IMR-90 (cell line): ENCODE data around the gene CYB561A3. TPM values are rescaled to one million over a fixed set of nuclear protein-coding genes. Genes with fewer than 3 reads are reported as not detected.

Source experiments
- ATAC-seq: fragments of 200-7000 bp; cut with Tn5 transposase; 2 replicates; pipeline ENCODE4 v1.9.1; 2020; ENCODE audit warnings: low read depth, mild to moderate bottlenecking, moderate library complexity
- BruUV-seq: library from RNA; stranded (reverse); fragments of 400-500 nt; replicated peaks from 2 replicates; lab custom pipeline; 2021; lab: Mats Ljungman, UMichigan
- CTCF ChIA-PET: fragments of 300-600 bp; formaldehyde crosslinking; extraction: SDS; loops from one replicate; lab custom pipeline; 2021; ENCODE audit warnings: antibody characterized with exemption; lab: Yijun Ruan, JAX
- POLR2A ChIA-PET: fragments of 300-600 bp; sonication (Branson Sonifier 250); formaldehyde crosslinking; loops from one replicate; lab custom pipeline; 2022; ENCODE audit warnings: antibody characterized with exemption; ENCODE audit not compliant: unreplicated experiment; lab: Charles Lee
- DNase-seq: peaks from one replicate; pipeline ENCODE4 v3.0.0; 2013
- H2AFZ ChIP-seq: replicated peaks from 2 replicates; pipeline ENCODE3; 2013; ENCODE audit warnings: low read length, mild to moderate bottlenecking; ENCODE audit not compliant: poor library complexity
- H2AK5ac ChIP-seq: 2 replicates; pipeline ENCODE4 v1.6.1; 2013; ENCODE audit warnings: low read depth, low read length, inconsistent platforms
- H2AK9ac ChIP-seq: replicated peaks from 2 replicates; pipeline ENCODE3; 2013; ENCODE audit warnings: mild to moderate bottlenecking, low read depth, low read length, moderate library complexity; ENCODE audit not compliant: poor library complexity
- H2BK120ac ChIP-seq: 2 replicates; pipeline ENCODE4 v1.6.1; 2013; ENCODE audit warnings: low read depth, low read length, inconsistent platforms
- H2BK15ac ChIP-seq: 3 replicates; pipeline ENCODE4 v1.6.1; 2013; ENCODE audit warnings: low read depth, low read length, inconsistent platforms
- H2BK20ac ChIP-seq: 2 replicates; pipeline ENCODE4 v1.6.1; 2013; ENCODE audit warnings: low read depth, mild to moderate bottlenecking, inconsistent platforms, low read length, moderate library complexity
- H2BK5ac ChIP-seq: 2 replicates; pipeline ENCODE4 v1.6.1; 2013; ENCODE audit warnings: mild to moderate bottlenecking, low read depth, low read length, inconsistent platforms; ENCODE audit not compliant: poor library complexity, severe bottlenecking
- H3K14ac ChIP-seq: replicated peaks from 2 replicates; pipeline ENCODE4 v1.6.1; 2013; ENCODE audit warnings: low read depth, low read length, inconsistent platforms
- H3K18ac ChIP-seq: 2 replicates; pipeline ENCODE4 v1.6.1; 2013; ENCODE audit warnings: low read depth, low read length, control low read depth
- H3K23ac ChIP-seq: 2 replicates; pipeline ENCODE4 v1.6.1; 2013; ENCODE audit warnings: low read depth, low read length, inconsistent platforms
- H3K27ac ChIP-seq: 2 replicates; pipeline ENCODE4 v1.5.1; 2013; ENCODE audit warnings: mild to moderate bottlenecking, control low read depth, low read length; ENCODE audit not compliant: insufficient read depth
- H3K27me3 ChIP-seq: 2 replicates; pipeline ENCODE4 v1.6.1; 2013; ENCODE audit warnings: low read length; ENCODE audit not compliant: control insufficient read depth, insufficient read depth
- H3K36me3 ChIP-seq: 2 replicates; pipeline ENCODE4 v1.6.1; 2013; ENCODE audit warnings: low read length, mixed read lengths; ENCODE audit not compliant: control insufficient read depth, insufficient read depth
- H3K4ac ChIP-seq: 2 replicates; pipeline ENCODE4 v1.6.1; 2013; ENCODE audit warnings: low read depth, low read length, inconsistent platforms
- H3K4me1 ChIP-seq: 2 replicates; pipeline ENCODE4 v1.6.1; 2013; ENCODE audit warnings: low read length, mixed read lengths; ENCODE audit not compliant: control insufficient read depth, insufficient read depth
- H3K4me2 ChIP-seq: 2 replicates; pipeline ENCODE4 v1.6.1; 2013; ENCODE audit warnings: low read depth, mild to moderate bottlenecking, control low read depth, low read length, moderate library complexity
- H3K4me3 ChIP-seq: 2 replicates; pipeline ENCODE4 v1.5.1; 2013; ENCODE audit warnings: low read depth, mild to moderate bottlenecking, control low read depth, low read length, moderate library complexity; ENCODE audit not compliant: insufficient read depth
- H3K56ac ChIP-seq: 2 replicates; pipeline ENCODE4 v1.6.1; 2013; ENCODE audit warnings: low read length, inconsistent platforms; ENCODE audit not compliant: insufficient read depth; ENCODE audit errors: extremely low read depth
- H3K79me1 ChIP-seq, 2 experiments: 2 replicates each; pipeline ENCODE4 v1.6.1; 2013; ENCODE audit warnings: low read length in 2 of 2, inconsistent platforms in 1 of 2, low read depth in 1 of 2
- H3K9ac ChIP-seq: 2 replicates; pipeline ENCODE4 v1.6.1; 2013; ENCODE audit warnings: low read depth, low read length, control low read depth
- H3K9me1 ChIP-seq: 2 replicates; pipeline ENCODE4 v1.6.1; 2013; ENCODE audit warnings: low read length, inconsistent platforms; ENCODE audit not compliant: insufficient read depth
- H3K9me3 ChIP-seq: 2 replicates; pipeline ENCODE4 v1.6.1; 2013; ENCODE audit warnings: low read length; ENCODE audit not compliant: control insufficient read depth, insufficient read depth
- H4K20me1 ChIP-seq: 2 replicates; pipeline ENCODE4 v1.6.1; 2013; ENCODE audit warnings: low read length, inconsistent platforms; ENCODE audit not compliant: insufficient read depth
- H4K5ac ChIP-seq: 2 replicates; pipeline ENCODE4 v1.6.1; 2013; ENCODE audit warnings: mild to moderate bottlenecking, low read depth, low read length, control low read depth
- H4K8ac ChIP-seq, 2 experiments: 2 replicates each; pipeline ENCODE4 v1.6.1; 2013; ENCODE audit warnings: low read depth in 2 of 2, low read length in 2 of 2, control low read depth in 1 of 2, inconsistent platforms in 1 of 2
- H4K91ac ChIP-seq: 2 replicates; pipeline ENCODE4 v1.6.1; 2013; ENCODE audit warnings: low read depth, low read length, inconsistent platforms; ENCODE audit not compliant: insufficient read depth
- BHLHE40 ChIP-seq: fragments of 150-350 bp; IDR thresholded peaks from 2 replicates; pipeline ENCODE4 v1.6.1; 2016; ENCODE audit warnings: mild to moderate bottlenecking, low read depth, low read length
- CEBPB ChIP-seq: IDR thresholded peaks from 2 replicates; pipeline ENCODE4 v1.6.1; 2012; ENCODE audit warnings: low read depth, low read length, improper control_type of control experiment
- CHD1 ChIP-seq: IDR thresholded peaks from 2 replicates; pipeline ENCODE4 v1.6.1; 2012; ENCODE audit warnings: low read depth, low read length, improper control_type of control experiment
- FOS ChIP-seq: fragments of 150-350 bp; IDR thresholded peaks from 2 replicates; pipeline ENCODE4 v1.6.1; 2016; ENCODE audit warnings: low read depth, low read length
- MAFK ChIP-seq: IDR thresholded peaks from 2 replicates; pipeline ENCODE4 v1.6.1; 2012; ENCODE audit warnings: low read depth, low read length, improper control_type of control experiment
- MAZ ChIP-seq: IDR thresholded peaks from 2 replicates; pipeline ENCODE4 v1.6.1; 2012; ENCODE audit warnings: low read depth, mild to moderate bottlenecking, low read length, improper control_type of control experiment, moderate library complexity, borderline replicate concordance
- MXI1 ChIP-seq: IDR thresholded peaks from 2 replicates; pipeline ENCODE4 v1.6.1; 2012; ENCODE audit warnings: low read depth, mild to moderate bottlenecking, low read length, moderate library complexity, borderline replicate concordance
- NFE2L2 ChIP-seq: fragments of 150-350 bp; IDR thresholded peaks from 2 replicates; pipeline ENCODE4 v1.6.1; 2016; ENCODE audit warnings: low read depth, mild to moderate bottlenecking, low read length
- POLR2A ChIP-seq: IDR thresholded peaks from 2 replicates; pipeline ENCODE4 v1.6.1; 2012; ENCODE audit warnings: mild to moderate bottlenecking, low read depth, low read length
- RAD21 ChIP-seq: IDR thresholded peaks from 2 replicates; pipeline ENCODE4 v1.6.1; 2012; ENCODE audit warnings: low read length, improper control_type of control experiment
- RCOR1 ChIP-seq: IDR thresholded peaks from 2 replicates; pipeline ENCODE4 v1.6.1; 2012; ENCODE audit warnings: mild to moderate bottlenecking, low read length, improper control_type of control experiment; ENCODE audit not compliant: insufficient replicate concordance
- RFX5 ChIP-seq: IDR thresholded peaks from 2 replicates; pipeline ENCODE4 v1.8.0; 2012; ENCODE audit warnings: low read depth, mild to moderate bottlenecking, low read length, moderate library complexity
- SMC3 ChIP-seq: fragments of 150-350 bp; IDR thresholded peaks from 2 replicates; pipeline ENCODE4 v1.6.1; 2016; ENCODE audit warnings: low read depth, mild to moderate bottlenecking, antibody characterized with exemption, low read length, moderate library complexity
- USF2 ChIP-seq: fragments of 150-350 bp; IDR thresholded peaks from 2 replicates; pipeline ENCODE4 v1.6.1; 2017; ENCODE audit warnings: mild to moderate bottlenecking, antibody characterized with exemption, low read length, low read depth
- whole genome bisulfite sequencing, 2 experiments: methylation state at CpG; one replicate each; pipeline versions ENCODE4 v1.1.5 to v1.1.7; 2013; ENCODE audit warnings: missing lambda C conversion rate in 2 of 2; ENCODE audit not compliant: insufficient read length in 1 of 2; ENCODE audit errors: extremely low coverage in 2 of 2; 5-methylcytosine and 5-hydroxymethylcytosine counted together
- dilution Hi-C: fragments of 300-500 bp; cut with HindIII; formaldehyde crosslinking; loops from one replicate; pipeline ENCODE4 v1.14.3; 2018; ENCODE audit warnings: low sequenced_read_pairs; ENCODE audit not compliant: unreplicated experiment
- in situ Hi-C: fragments of 300-500 bp; cut with MboI; formaldehyde crosslinking; loops from 3 replicates; pipeline ENCODE4 v1.14.3; 2019; ENCODE audit warnings: low sequenced_read_pairs, inconsistent platforms, mixed read lengths
- intact Hi-C: fragments of 100-400 bp; cut with micrococcal nuclease; formaldehyde crosslinking; loops from 2 replicates; pipeline ENCODE4 v1.10.0; 2022
- polyA plus RNA-seq, 3 experiments: library from polyadenylated mRNA; depleted of rRNA; stranded (reverse); fragments of >200 nt; gene quantifications; 2 replicates each; pipeline ENCODE4 v1.2.3, GENCODE V29; 2012; ENCODE audit warnings: low replicate concordance in 1 of 3
- total RNA-seq: library from RNA; depleted of rRNA; stranded (reverse); fragments of >200 nt; gene quantifications from 2 replicates; pipeline ENCODE4 v1.2.3, GENCODE V29; 2012
- TF ChIP-seq, protein P1 (sequence below): conservative IDR thresholded peaks from 2 replicates; pipeline ENCODE4 v1.5.1; 2012; ENCODE audit warnings: mild to moderate bottlenecking, low read depth, low read length, improper control_type of control experiment
- TF ChIP-seq, protein P2 (sequence below): fragments of 150-350 bp; IDR thresholded peaks from 2 replicates; pipeline ENCODE4 v1.6.1; 2016; ENCODE audit warnings: low read depth, mild to moderate bottlenecking, low read length, moderate library complexity, borderline replicate concordance

CYB561A3 gene
- total and polyA plus RNA-seq, 2 of the 4 experiments (the other 2 are of a cell fraction): 13.6 to 39.2 TPM

GRCh38 chr11:61357894-61358239, 3.8 kb downstream of the CYB561A3 start:
- no peak for DNase-seq
- Histone ChIP-seq H3K79me1 (peaks cover 25 to 40% of the 10 kb centered on the region in 2 experiments), H4K20me1 (no peaks in the 10 kb centered on the region), H3K27me3 (no peaks in the 10 kb centered on the region), H2AK5ac (no peak overlapping the region), H3K4me1 (peaks cover 2% of the 10 kb centered on the region; the same call in 1 of the 2 replicates), H2BK15ac (no peak overlapping the region), H3K18ac (no peak overlapping the region), H2BK5ac (no peak overlapping the region), H3K9ac (no peak overlapping the region), H3K9me1 (peaks cover 9% of the 10 kb centered on the region), H3K4me2 (no peak overlapping the region), H3K23ac (no peak overlapping the region), H4K8ac (no peak overlapping the region), H2BK20ac (no peak overlapping the region), H3K9me3 (no peaks in the 10 kb centered on the region), H3K4me3 (no peak overlapping the region), H3K36me3 (peaks cover 20% of the 10 kb centered on the region), H3K27ac (no peak overlapping the region), H3K4ac (no peak overlapping the region), H4K5ac (no peak overlapping the region), H2AFZ (no peak overlapping the region), H3K14ac (no peak overlapping the region), H4K91ac (no peak overlapping the region), H2AK9ac (peak overlapping the region; percentile 23), H3K56ac (no peak overlapping the region), H2BK120ac (no peak overlapping the region)
- ChIA-PET CTCF (interaction anchor here (1.0 kb wide), 1 partner anchor 28 kb away, joined by 3 read pairs; no protein-coding TSS in a partner anchor), POLR2A (no interaction called here)
- 100% methylated on average over 5 of the region's 6 CpGs; no CpG with 5 or more reads in 1 of the 2 experiments for WGBS, 2 experiments
- BruUV-seq: no TSS peak
- intact Hi-C loops (no loop called here), dilution Hi-C loops (no loop called here), in situ Hi-C loops (no loop called here)
- TF ChIP-seq MAFK: no peak
- TF ChIP-seq, protein P1, sequence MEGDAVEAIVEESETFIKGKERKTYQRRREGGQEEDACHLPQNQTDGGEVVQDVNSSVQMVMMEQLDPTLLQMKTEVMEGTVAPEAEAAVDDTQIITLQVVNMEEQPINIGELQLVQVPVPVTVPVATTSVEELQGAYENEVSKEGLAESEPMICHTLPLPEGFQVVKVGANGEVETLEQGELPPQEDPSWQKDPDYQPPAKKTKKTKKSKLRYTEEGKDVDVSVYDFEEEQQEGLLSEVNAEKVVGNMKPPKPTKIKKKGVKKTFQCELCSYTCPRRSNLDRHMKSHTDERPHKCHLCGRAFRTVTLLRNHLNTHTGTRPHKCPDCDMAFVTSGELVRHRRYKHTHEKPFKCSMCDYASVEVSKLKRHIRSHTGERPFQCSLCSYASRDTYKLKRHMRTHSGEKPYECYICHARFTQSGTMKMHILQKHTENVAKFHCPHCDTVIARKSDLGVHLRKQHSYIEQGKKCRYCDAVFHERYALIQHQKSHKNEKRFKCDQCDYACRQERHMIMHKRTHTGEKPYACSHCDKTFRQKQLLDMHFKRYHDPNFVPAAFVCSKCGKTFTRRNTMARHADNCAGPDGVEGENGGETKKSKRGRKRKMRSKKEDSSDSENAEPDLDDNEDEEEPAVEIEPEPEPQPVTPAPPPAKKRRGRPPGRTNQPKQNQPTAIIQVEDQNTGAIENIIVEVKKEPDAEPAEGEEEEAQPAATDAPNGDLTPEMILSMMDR: no peak
- no peak for TF ChIP-seq BHLHE40
- no peak for TF ChIP-seq RFX5
- TF ChIP-seq SMC3: no peak
- no peak for TF ChIP-seq USF2
- TF ChIP-seq MXI1: no peak
- TF ChIP-seq CEBPB: no peak
- no peak for TF ChIP-seq RCOR1
- TF ChIP-seq FOS: no peak
- TF ChIP-seq CHD1: no peak
- TF ChIP-seq, protein P2, sequence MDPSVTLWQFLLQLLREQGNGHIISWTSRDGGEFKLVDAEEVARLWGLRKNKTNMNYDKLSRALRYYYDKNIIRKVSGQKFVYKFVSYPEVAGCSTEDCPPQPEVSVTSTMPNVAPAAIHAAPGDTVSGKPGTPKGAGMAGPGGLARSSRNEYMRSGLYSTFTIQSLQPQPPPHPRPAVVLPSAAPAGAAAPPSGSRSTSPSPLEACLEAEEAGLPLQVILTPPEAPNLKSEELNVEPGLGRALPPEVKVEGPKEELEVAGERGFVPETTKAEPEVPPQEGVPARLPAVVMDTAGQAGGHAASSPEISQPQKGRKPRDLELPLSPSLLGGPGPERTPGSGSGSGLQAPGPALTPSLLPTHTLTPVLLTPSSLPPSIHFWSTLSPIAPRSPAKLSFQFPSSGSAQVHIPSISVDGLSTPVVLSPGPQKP: no peak
- no peak for TF ChIP-seq POLR2A
- no peak for TF ChIP-seq NFE2L2
- TF ChIP-seq RAD21: no peak
- TF ChIP-seq MAZ: no peak
- ATAC-seq: no peak
